Measurements from ENCODE around the gene CAPN5. TPM values are rescaled to one million over a fixed set of nuclear protein-coding genes. Genes with fewer than 3 reads are reported as not detected.

Gene CAPN5
- total RNA-seq, 1 experiment from 2014 or later, result 22.3 TPM

DNA sequence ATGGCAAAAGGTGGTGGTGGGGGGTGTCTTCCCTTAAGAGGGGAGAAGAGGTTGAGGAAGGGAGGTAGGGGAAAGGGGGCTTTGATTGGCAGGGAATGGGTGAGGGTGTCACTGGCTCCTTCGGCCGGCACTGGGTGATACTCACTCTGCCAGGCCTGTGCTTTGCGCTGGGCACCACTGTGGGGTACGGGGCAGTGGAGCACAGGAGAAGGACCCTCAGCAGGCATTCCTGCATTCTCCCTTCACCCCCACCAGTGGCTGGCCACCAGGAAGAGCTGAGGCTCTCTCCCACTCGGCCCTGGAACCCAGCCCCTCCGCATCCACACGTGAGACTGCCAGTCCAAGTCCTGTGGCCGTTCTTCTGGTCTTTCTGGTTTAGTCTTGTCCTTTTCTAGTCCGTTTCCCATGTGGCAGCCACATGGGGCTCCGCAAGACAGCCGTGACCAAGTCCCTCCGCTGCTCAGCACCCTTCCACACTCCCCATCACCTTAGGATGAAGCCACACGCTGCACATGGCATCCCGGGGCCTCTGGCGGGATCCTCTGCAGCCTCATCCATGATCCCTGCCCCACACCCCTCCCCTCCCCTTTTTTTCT is 8.0 kb downstream of the CAPN5 start:
- Mint-ChIP-seq H3K9me3 (ENCODE audit: low read depth, unreplicated experiment) (no peaks in the 10 kb centered on the region), H3K4me1 (ENCODE audit: low read depth, unreplicated experiment) (peaks cover 63% of the 10 kb centered on the region), H3K4me3 (ENCODE audit: low read depth, unreplicated experiment) (peak overlapping the region; percentile 49), H3K36me3 (ENCODE audit: insufficient read depth, unreplicated experiment) (peaks cover 10% of the 10 kb centered on the region), H3K27me3 (ENCODE audit: unreplicated experiment) (no peaks in the 10 kb centered on the region), H3K27ac (ENCODE audit: unreplicated experiment) (peak overlapping the region; percentile 79)
- CTCF ChIA-PET, result interaction anchor here (0.7 to 2.0 kb wide), 3 partner anchors 16 to 47 kb away, joined by 3 to 23 read pairs (median 14); no protein-coding TSS in a partner anchor
- BruUV-seq (replicated peaks), result no TSS peak
- DNase-seq, result no peak
- TF ChIP-seq, protein P1, sequence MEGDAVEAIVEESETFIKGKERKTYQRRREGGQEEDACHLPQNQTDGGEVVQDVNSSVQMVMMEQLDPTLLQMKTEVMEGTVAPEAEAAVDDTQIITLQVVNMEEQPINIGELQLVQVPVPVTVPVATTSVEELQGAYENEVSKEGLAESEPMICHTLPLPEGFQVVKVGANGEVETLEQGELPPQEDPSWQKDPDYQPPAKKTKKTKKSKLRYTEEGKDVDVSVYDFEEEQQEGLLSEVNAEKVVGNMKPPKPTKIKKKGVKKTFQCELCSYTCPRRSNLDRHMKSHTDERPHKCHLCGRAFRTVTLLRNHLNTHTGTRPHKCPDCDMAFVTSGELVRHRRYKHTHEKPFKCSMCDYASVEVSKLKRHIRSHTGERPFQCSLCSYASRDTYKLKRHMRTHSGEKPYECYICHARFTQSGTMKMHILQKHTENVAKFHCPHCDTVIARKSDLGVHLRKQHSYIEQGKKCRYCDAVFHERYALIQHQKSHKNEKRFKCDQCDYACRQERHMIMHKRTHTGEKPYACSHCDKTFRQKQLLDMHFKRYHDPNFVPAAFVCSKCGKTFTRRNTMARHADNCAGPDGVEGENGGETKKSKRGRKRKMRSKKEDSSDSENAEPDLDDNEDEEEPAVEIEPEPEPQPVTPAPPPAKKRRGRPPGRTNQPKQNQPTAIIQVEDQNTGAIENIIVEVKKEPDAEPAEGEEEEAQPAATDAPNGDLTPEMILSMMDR (IDR thresholded peaks at IDR 0.05; ENCODE audit: unreplicated experiment), result no peak
- intact Hi-C loops (cut with micrococcal nuclease; ENCODE audit: unreplicated experiment), result loop anchor here (2.0 kb wide), 1 partner anchor 14 kb away; no protein-coding TSS in a partner anchor

DNA sequence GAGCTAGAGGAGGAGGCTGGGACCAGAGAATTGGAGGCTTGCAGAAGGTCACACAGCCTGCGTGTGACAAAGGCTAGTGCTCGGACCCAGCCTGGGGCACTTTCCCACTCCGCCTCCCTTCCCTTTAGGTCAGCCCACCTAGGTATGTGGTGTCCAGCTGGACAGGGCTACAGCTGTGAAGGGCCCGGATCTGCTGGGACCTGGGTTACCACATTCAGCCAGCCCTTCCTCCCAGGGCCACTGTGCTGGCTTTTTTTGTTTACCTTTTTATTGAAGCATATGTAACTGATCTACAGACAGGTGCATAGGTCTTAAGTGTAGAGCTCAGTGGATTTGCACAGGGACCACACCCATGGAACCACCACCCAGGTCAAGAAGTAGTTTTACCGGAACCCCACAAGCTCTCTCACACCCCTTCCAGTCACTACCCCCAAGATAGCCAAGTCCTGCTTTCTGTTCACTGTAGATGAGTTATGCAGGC is 8.7 kb downstream of the CAPN5 start:
- TF ChIP-seq, protein P1 (IDR thresholded peaks at IDR 0.05; ENCODE audit: unreplicated experiment), result no peak
- Mint-ChIP-seq H3K4me1 (ENCODE audit: low read depth, unreplicated experiment) (peaks cover 62% of the 10 kb centered on the region), H3K36me3 (ENCODE audit: insufficient read depth, unreplicated experiment) (peaks cover 10% of the 10 kb centered on the region), H3K4me3 (ENCODE audit: low read depth, unreplicated experiment) (peak overlapping the region; percentile 7), H3K9me3 (ENCODE audit: low read depth, unreplicated experiment) (no peaks in the 10 kb centered on the region), H3K27ac (ENCODE audit: unreplicated experiment) (peak overlapping the region; percentile 44), H3K27me3 (ENCODE audit: unreplicated experiment) (no peaks in the 10 kb centered on the region)
- DNase-seq, result peak; percentile 52
- intact Hi-C loops (cut with micrococcal nuclease; ENCODE audit: unreplicated experiment), result loop anchor here (2.0 kb wide), 1 partner anchor 13 kb away; no protein-coding TSS in a partner anchor
- no TSS peak for BruUV-seq (replicated peaks)
- CTCF ChIA-PET, result interaction anchor here (0.9 to 1.4 kb wide), 6 partner anchors 9 to 156 kb away, joined by 3 to 23 read pairs (median 4); partner anchors contain the start of gene CAPN5

DNA sequence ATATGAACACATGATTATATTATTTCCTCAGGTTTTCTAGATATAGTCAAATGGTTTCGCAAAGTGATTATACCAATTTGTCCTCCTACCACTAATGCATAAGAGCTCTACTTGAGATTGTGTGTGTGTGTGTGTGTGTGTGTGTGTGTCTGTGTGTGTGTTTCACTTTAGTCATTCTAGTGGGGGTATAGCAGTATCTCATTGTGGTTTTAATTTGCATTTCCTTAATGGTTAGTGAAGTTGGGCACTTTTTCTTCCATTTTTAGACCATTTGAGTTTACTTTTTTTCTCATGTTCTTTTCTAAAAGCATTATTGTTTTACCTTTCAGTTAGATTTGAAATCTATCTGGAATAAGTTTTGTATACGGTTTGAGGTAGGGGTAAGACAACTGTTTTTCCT is 12.9 kb downstream of the CAPN5 start:
- TF ChIP-seq, protein P1 (IDR thresholded peaks at IDR 0.05; ENCODE audit: unreplicated experiment), result no peak
- H3K36me3 Mint-ChIP-seq (ENCODE audit: insufficient read depth, unreplicated experiment), result peaks cover 5% of the 10 kb centered on the region
- peaks cover 37% of the 10 kb centered on the region for H3K4me1 Mint-ChIP-seq (ENCODE audit: low read depth, unreplicated experiment)
- H3K27me3 Mint-ChIP-seq (ENCODE audit: unreplicated experiment), result no peaks in the 10 kb centered on the region
- CTCF ChIA-PET, result interaction anchor here (0.6 kb wide), 1 partner anchor 33 kb away, joined by 7 read pairs; no protein-coding TSS in a partner anchor
- BruUV-seq (replicated peaks), result no TSS peak
- no peak overlapping the region for H3K27ac Mint-ChIP-seq (ENCODE audit: unreplicated experiment)
- no peaks in the 10 kb centered on the region for H3K9me3 Mint-ChIP-seq (ENCODE audit: low read depth, unreplicated experiment)
- intact Hi-C loops (cut with micrococcal nuclease; ENCODE audit: unreplicated experiment), result no loop called here
- DNase-seq, result no peak
- H3K4me3 Mint-ChIP-seq (ENCODE audit: low read depth, unreplicated experiment), result no peak overlapping the region

DNA sequence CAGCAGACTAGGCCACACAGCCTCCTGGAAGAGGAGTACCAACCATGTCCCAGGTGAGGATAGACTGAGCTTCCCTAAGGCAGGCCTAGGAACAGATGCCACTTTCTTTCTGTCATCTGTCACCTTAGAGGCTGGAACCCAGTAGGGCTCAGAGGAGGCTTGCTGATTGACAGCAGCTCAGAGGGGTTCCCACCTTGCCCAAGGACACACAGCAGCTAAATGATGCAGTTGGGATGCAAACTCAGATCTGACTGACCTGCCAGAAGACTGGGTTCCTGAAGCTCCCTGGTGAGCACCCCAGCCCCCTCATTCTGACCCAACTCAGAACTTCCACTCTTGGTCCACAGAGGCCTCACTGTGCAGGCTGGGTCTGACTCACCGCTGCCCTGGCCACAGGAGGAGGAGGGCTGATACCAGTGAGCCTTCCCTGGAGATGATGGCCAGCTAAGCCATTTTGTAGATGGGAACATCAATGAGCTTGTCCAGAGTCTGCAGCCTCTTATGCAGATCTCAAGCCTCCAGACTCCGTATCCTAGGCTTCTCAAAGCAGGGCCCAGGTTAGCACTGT is 14.0 kb downstream of the CAPN5 start:
- CTCF ChIA-PET, result interaction anchor here (1.1 kb wide), 1 partner anchor 10 kb away, joined by 3 read pairs; no protein-coding TSS in a partner anchor
- no peak overlapping the region for H3K27ac Mint-ChIP-seq (ENCODE audit: unreplicated experiment)

More for the DNA sequence above, 14.0 kb downstream of the CAPN5 start:
- TF ChIP-seq, protein P1 (IDR thresholded peaks at IDR 0.05; ENCODE audit: unreplicated experiment), result no peak
- Mint-ChIP-seq H3K4me3 (ENCODE audit: low read depth, unreplicated experiment) (no peak overlapping the region), H3K27me3 (ENCODE audit: unreplicated experiment) (no peaks in the 10 kb centered on the region), H3K36me3 (ENCODE audit: insufficient read depth, unreplicated experiment) (no peaks in the 10 kb centered on the region), H3K9me3 (ENCODE audit: low read depth, unreplicated experiment) (no peaks in the 10 kb centered on the region), H3K4me1 (ENCODE audit: low read depth, unreplicated experiment) (peaks cover 30% of the 10 kb centered on the region)
- no TSS peak for BruUV-seq (replicated peaks)
- DNase-seq, result no peak
- intact Hi-C loops (cut with micrococcal nuclease; ENCODE audit: unreplicated experiment), result no loop called here

All from Calu3 (cell line).